Mucosa of stomach (tissue), 1 donor: ENCODE data around the gene SLC6A2.
"Not testable (repeated sequence)": the region's sequence is repeated elsewhere in the genome, so short reads cannot be mapped to it uniquely, and the experiment has no call there.

Experiments used
- H3K27me3 ChIP-seq: one replicate; pipeline ENCODE4 v1.7.0; 2013; ENCODE audit warnings: mild to moderate bottlenecking, low read length; ENCODE audit not compliant: control insufficient read depth, insufficient read depth
- H3K36me3 ChIP-seq: one replicate; pipeline ENCODE4 v1.7.0; 2013; ENCODE audit warnings: low read length; ENCODE audit not compliant: control insufficient read depth, insufficient read depth
- H3K4me1 ChIP-seq: one replicate; pipeline ENCODE4 v1.7.0; 2013; ENCODE audit warnings: mild to moderate bottlenecking, low read length; ENCODE audit not compliant: control insufficient read depth, insufficient read depth
- H3K4me3 ChIP-seq: one replicate; pipeline ENCODE4 v1.7.0; 2013; ENCODE audit warnings: low read length
- H3K9ac ChIP-seq: one replicate; pipeline ENCODE4 v1.7.0; 2013; ENCODE audit warnings: mild to moderate bottlenecking, low read length, moderate library complexity
- H3K9me3 ChIP-seq: one replicate; pipeline ENCODE4 v1.7.0; 2013; ENCODE audit warnings: mild to moderate bottlenecking, low read length, moderate library complexity; ENCODE audit not compliant: control insufficient read depth
- donor health status: Pancreatic carcinoma.

Gene SLC6A2

GRCh38 chr16:55655897-55656681 lies at the start of gene SLC6A2:
SLC6A2 (plus strand) TSS chr16:55655988; CDS start chr16:55656695, 707 bp downstream.
- no peak within 1 kb of the TSS for H3K4me3 ChIP-seq
- H3K36me3 ChIP-seq = no peaks in the 10 kb centered on the region
- H3K4me1 ChIP-seq = no peaks in the 10 kb centered on the region
- H3K9me3 ChIP-seq = no peaks in the 10 kb centered on the region
- peaks cover 41% of the 10 kb centered on the region for H3K27me3 ChIP-seq
- H3K9ac ChIP-seq = no peak within 1 kb of the TSS

GRCh38 chr16:55613613-55614335 lies 42.0 kb upstream of the SLC6A2 start:
- Histone ChIP-seq H3K9ac (no peak overlapping the region), H3K4me1 (no peaks in the 10 kb centered on the region), H3K27me3 (no peaks in the 10 kb centered on the region), H3K9me3 (no peaks in the 10 kb centered on the region), H3K4me3 (no peak overlapping the region), H3K36me3 (no peaks in the 10 kb centered on the region)

DNA sequence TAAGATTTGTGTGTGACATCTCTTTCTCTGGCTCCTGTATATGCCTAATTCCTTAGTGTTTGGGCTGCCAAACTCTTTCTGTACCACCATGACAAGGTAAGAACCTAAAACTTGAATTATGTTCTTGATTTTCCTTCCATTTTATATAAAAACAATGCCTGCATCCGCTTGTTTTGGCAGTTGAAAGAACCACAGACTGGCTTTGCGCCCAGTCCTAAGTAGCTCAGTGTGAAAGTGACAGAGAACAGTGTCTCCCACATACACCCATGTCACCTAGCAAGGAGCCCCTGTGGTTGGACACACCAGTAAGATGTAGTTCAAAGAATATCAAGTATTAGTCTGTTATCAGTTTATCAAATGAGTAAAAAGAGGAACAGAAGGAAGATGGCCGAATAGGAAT lies 40.7 kb upstream of the SLC6A2 start:
- H3K27me3 ChIP-seq = no peaks in the 10 kb centered on the region
- no peaks in the 10 kb centered on the region for H3K4me1 ChIP-seq
- H3K36me3 ChIP-seq = no peaks in the 10 kb centered on the region
- H3K9me3 ChIP-seq = no peaks in the 10 kb centered on the region
- H3K9ac ChIP-seq = no peak overlapping the region
- no peak overlapping the region for H3K4me3 ChIP-seq

- not testable (repeated sequence) for H3K4me3 ChIP-seq, H3K27me3 ChIP-seq, H3K36me3 ChIP-seq, H3K9ac ChIP-seq, H3K4me1 ChIP-seq, H3K9me3 ChIP-seq
Observed at GRCh38 chr16:55615670-55616069, 40.1 kb upstream of the SLC6A2 start.

DNA sequence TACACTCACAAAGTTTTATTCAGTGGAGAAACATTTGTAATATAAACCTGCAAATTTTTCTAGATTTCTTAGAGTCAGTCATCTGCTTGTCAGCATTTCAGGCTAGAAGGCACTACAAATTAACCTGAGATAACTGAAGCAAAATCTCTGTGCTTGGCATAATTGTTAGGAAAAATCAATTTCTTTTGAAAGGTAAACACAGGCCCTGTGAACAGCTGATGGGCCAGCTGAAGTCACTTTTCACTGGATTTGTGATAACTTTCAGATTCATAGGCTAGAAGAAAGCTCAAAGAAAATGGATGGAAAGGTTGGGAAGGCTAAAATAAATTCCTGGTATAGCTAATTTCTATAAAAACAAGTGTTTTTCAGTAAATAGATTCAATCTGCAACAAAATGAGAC lies 34.0 kb upstream of the SLC6A2 start:
- no peaks in the 10 kb centered on the region for H3K36me3 ChIP-seq
- H3K9me3 ChIP-seq = no peaks in the 10 kb centered on the region
- H3K27me3 ChIP-seq = no peaks in the 10 kb centered on the region
- no peak overlapping the region for H3K4me3 ChIP-seq
- H3K4me1 ChIP-seq = no peaks in the 10 kb centered on the region
- no peak overlapping the region for H3K9ac ChIP-seq

GRCh38 chr16:55622272-55622671 lies 33.5 kb upstream of the SLC6A2 start:
- Histone ChIP-seq H3K4me1 (no peaks in the 10 kb centered on the region), H3K27me3 (no peaks in the 10 kb centered on the region), H3K9ac (no peak overlapping the region)

GRCh38 chr16:55622930-55623561 lies 32.7 kb upstream of the SLC6A2 start:
- no peaks in the 10 kb centered on the region for H3K4me1 ChIP-seq
- H3K9me3 ChIP-seq = no peaks in the 10 kb centered on the region
- no peak overlapping the region for H3K4me3 ChIP-seq
- no peaks in the 10 kb centered on the region for H3K27me3 ChIP-seq
- no peaks in the 10 kb centered on the region for H3K36me3 ChIP-seq
- H3K9ac ChIP-seq = no peak overlapping the region

More at GRCh38 chr16:55622272-55622671, 33.5 kb upstream of the SLC6A2 start:
- Histone ChIP-seq H3K9me3 (no peaks in the 10 kb centered on the region), H3K4me3 (no peak overlapping the region), H3K36me3 (no peaks in the 10 kb centered on the region)

DNA sequence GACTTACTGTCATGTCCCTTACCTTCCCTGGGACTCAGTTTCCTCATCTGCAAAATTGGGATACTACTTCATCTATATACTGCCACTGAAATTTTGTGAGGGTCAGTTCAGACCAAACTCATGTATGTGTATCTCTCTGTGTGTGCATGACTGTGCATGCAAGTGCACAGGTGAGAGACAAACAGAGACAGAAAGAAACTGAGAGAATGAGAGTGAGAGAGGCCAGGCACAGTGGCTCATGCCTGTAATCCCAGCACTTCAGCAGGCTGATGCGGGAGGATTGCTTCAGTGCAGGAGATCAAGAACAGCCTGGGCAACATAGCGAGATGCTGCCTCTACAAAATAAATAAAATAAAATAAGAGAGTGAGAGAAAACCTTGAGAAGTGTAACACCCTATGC lies 32.1 kb upstream of the SLC6A2 start:
- Histone ChIP-seq H3K9ac (no peak overlapping the region), H3K27me3 (no peaks in the 10 kb centered on the region), H3K9me3 (no peaks in the 10 kb centered on the region), H3K4me3 (no peak overlapping the region), H3K4me1 (no peaks in the 10 kb centered on the region), H3K36me3 (no peaks in the 10 kb centered on the region)

DNA sequence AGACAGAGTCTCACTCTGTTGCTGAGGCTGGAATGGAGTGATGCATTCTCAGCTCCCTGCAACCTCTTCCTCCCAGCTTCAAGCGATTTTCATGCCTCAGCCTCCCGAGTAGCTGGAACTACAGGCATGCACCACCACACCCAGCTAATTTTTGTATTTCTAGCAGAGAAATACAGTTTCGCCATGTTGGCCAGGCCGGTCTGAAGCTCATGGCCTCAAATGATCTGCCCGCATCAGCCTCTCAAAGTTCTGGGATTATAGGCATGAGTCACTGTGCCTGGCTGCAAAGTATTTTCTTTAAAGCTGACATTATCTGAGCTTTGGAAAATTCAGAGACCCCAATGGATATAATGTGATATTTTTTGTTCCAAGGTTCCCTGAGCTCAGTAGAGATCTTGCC lies 31.1 kb upstream of the SLC6A2 start:
- no peak overlapping the region for H3K4me3 ChIP-seq
- H3K27me3 ChIP-seq = no peaks in the 10 kb centered on the region
- H3K9ac ChIP-seq = no peak overlapping the region
- H3K4me1 ChIP-seq = no peaks in the 10 kb centered on the region
- no peaks in the 10 kb centered on the region for H3K36me3 ChIP-seq
- H3K9me3 ChIP-seq = no peaks in the 10 kb centered on the region

GRCh38 chr16:55625843-55626242 lies 29.9 kb upstream of the SLC6A2 start:
- H3K36me3 ChIP-seq = no peaks in the 10 kb centered on the region
- no peaks in the 10 kb centered on the region for H3K4me1 ChIP-seq
- H3K9me3 ChIP-seq = no peaks in the 10 kb centered on the region
- no peaks in the 10 kb centered on the region for H3K27me3 ChIP-seq
- no peak overlapping the region for H3K9ac ChIP-seq
- H3K4me3 ChIP-seq = no peak overlapping the region

DNA sequence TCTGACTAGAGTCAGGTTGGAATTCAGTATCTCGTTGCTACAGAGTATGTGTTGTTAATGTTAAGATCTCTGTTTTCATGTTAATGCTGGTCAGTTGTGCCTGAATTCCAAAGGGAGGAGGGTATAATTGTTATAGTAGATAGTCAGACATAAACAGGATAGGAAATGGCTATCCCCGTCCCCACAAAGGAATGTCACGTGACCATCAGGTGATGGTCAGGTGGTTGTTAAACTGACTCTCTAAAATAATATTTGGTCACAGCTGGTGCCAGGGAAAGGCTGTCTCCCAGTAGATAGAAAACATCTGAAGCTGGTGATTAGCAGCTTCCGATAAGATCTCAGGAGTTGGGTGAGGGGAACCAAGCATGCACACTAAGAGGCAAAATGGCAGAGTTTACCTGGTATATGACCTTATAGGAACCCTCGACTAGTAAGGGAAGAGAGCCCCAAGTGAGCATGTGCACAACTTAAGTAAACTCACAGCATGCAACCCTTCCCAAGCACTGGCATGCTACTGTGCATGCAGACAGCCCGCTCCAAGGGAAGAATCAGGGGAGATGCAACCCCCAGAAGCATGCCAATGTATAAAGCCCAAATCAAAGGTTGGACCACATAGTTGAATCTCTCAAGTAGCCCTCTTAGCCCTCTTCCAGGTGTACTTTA lies 27.4 kb upstream of the SLC6A2 start:
- H3K9ac ChIP-seq = no peak overlapping the region
- no peaks in the 10 kb centered on the region for H3K4me1 ChIP-seq
- H3K27me3 ChIP-seq = no peaks in the 10 kb centered on the region

GRCh38 chr16:55630774-55631173 lies 25.0 kb upstream of the SLC6A2 start:
- Histone ChIP-seq H3K9me3 (no peaks in the 10 kb centered on the region), H3K9ac (no peak overlapping the region), H3K4me1 (no peaks in the 10 kb centered on the region), H3K4me3 (no peak overlapping the region), H3K36me3 (no peaks in the 10 kb centered on the region), H3K27me3 (no peaks in the 10 kb centered on the region)

More for the DNA sequence above, 27.4 kb upstream of the SLC6A2 start:
- Histone ChIP-seq H3K9me3 (no peaks in the 10 kb centered on the region), H3K36me3 (no peaks in the 10 kb centered on the region), H3K4me3 (no peak overlapping the region)
